GM21526 (cell line): ENCODE measurements around the gene STUB1.

ENCODE experiments used
- ATAC-seq: cut with Tn5 transposase; IDR thresholded peaks from one replicate; pipeline ENCODE4 v1.9.1; 2021; ENCODE audit warnings: moderate library complexity; ENCODE audit not compliant: unreplicated experiment, low FRiP score

The STUB1 gene

GRCh38 chr16:643050-643368 is 37.2 kb upstream of the STUB1 start:
- no peak for ATAC-seq

DNA sequence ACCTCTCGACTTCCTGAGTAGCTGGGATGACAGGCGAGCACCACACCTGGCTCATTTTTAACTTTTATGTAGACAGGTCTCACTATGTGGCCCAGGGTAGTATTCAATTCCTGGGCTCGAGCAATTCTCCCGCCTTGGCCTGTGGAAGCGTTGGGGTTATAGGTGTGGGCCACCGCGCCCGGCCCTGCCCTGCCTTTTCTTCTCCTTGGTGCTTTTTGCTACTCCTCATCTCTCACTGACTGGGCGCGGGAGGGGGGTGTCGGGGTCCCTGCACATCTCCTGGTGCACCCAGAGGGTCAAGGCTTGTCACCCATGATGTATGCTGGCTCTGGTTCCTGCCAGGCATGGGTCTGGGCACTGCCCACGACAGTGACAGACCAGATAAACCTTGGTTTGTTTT is 35.7 kb upstream of the STUB1 start:
- ATAC-seq = no peak

DNA sequence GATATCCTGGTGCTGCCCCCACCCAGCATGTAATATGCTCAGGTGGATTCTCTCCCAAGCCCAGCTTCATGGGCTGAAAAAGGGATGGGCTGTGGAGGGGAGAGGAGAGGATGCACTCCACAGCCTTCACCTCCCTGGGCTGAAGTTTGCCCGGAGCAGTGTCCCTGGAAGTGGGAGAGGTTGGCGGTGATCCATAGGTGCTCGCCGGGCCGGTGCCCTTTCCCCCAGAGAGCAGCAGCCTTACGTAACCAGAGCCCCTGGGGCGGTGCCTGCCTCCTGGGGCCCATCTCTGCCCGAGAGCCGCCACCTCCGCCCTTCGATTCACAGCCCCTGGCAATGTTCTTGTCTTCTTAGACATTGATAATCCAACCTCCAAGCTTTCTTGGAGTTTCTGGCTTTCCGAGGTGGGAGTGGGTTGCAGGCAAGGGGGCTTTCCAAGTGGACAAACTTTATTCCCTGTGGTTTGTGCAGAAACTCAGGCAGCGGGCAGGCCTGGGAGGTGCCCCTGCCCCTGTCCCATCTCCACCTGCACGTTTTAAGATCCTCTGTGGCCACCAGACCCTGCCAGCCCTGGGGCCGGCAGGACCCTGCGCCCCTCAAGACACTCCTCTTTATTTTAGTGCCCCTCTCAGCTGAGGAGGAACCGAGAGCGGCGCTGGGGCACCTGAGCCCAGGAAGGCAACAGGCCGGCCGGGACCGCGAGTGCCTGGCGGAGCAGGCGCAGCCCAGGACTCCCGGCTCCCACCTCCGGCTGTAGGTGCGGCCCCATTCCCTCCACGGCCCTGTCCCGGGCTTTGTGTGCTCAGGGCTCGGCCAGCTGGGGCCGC is 34.1 kb upstream of the STUB1 start:
- no peak for ATAC-seq

- no peak for ATAC-seq
Observed at GRCh38 chr16:646679-647172, 33.5 kb upstream of the STUB1 start.

DNA sequence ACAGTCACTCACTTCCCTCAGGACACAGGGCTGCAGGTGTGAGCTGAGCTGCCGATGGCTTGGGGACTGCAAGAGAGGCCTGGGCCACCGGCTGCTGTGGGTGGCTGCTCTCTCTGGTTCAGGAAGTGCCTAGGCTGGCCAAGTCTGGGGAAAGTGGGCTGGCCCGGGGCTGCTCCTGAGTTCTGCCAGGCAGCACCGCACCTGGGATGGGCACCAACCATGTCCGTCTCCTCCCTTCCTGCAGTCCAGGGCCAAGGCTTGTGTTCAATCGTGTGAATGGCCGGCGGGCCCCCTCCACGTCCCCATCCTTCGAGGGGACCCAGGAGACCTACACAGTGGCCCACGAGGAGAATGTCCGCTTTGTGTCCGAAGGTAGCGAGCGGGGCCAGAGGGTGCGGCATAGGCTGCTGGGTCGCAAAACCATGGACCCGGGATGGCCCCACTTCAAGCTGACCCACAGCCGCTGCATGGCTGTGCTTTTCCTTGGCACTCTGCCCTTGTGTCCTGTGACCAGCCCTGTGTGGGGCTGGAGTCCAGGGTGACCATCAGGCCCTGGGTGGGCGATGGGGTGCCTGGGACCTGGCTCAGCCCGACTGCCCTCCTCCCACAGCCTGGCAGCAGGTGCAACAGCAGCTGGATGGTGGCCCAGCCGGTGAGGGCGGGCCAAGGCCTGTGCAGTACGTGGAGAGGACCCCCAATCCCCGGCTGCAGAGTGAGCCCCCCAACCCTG is 32.9 kb upstream of the STUB1 start:
- ATAC-seq = no peak

DNA sequence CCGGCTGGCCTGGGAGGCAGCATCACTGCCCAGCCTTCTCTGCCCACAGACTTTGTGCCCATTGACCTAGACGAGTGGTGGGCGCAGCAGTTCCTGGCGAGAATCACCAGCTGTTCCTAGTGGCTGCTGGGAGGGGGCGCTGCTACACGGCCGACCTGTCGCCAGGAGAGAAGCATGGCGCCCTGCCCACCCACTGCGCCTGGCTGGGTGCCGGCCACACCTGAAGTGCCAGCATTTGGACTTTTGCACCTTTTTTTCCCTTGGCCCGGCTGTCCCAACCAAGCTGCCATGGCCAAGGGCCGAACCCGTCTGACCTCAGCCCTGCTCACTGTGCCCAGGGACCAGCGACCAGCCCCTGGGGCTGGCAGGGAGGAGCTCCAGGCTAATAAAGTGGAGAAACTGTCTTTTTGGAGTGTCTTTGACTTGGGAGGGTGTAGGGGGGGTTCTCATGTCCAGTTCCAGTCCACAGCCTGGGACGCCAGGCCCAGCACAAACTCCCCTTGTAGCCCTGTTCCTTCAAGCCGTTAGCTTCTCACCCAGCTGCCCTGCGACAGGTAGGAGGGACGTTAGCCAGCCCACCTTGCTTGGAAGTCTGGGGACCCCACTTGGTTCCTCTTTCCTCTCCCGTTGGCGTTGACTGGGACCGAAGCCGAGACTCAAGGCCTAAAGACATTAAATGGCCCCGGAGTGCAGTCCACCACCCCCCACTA is 32.0 kb upstream of the STUB1 start:
- ATAC-seq = no peak

- ATAC-seq = peak; percentile 52
Observed at GRCh38 chr16:648781-649589, 31.2 kb upstream of the STUB1 start, which contains the start of gene WDR90. Gene WDR90 (plus strand): TSS chr16:649365. CDS start chr16:649417, 52 bp downstream.

GRCh38 chr16:649631-650030 is 30.6 kb upstream of the STUB1 start:
- no peak for ATAC-seq

GRCh38 chr16:651844-652243 is 28.4 kb upstream of the STUB1 start:
- ATAC-seq = no peak

GRCh38 chr16:652454-653305 is 27.5 kb upstream of the STUB1 start:
- ATAC-seq = no peak

DNA sequence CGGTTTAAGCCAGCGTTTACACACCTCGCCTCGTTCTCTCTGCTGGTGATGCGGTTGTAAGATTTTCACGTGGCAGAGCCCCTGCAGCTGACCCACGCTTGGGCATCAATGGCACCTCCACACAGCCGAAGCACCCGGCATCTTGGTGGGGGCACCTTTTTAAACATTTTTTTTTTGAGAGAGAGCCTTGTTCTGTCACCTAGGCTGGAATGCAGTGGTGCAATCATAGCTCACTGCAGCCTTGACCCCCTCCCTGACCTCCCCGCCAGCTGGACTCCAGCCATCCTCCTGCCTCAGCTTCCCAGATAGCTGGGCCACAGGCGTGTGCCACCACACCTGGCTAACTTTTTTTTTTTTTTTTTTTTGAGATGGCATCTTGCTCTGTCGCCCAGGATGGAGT is 26.2 kb upstream of the STUB1 start:
- ATAC-seq = no peak

DNA sequence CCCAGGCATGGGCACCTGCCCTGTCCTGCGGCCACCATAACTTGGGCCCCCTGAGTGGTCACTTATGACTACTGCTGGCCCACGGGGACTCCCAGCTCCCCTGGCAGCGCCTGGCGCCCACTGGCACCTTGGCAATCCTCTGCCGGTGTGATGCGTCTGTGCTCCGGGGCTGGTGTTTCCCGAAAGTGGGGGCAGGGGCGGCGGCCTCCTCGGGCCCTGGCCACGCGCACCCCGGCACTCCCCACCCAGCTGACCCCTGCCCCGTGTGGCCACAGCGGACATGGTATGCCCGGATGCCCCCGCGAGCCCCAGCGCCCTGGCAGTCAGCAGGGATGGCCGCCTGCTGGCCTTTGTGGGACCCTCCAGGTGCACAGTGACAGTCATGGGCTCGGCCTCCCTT is 22.7 kb upstream of the STUB1 start:
- ATAC-seq = no peak

GRCh38 chr16:658679-659571 is 21.3 kb upstream of the STUB1 start:
- ATAC-seq = no peak

DNA sequence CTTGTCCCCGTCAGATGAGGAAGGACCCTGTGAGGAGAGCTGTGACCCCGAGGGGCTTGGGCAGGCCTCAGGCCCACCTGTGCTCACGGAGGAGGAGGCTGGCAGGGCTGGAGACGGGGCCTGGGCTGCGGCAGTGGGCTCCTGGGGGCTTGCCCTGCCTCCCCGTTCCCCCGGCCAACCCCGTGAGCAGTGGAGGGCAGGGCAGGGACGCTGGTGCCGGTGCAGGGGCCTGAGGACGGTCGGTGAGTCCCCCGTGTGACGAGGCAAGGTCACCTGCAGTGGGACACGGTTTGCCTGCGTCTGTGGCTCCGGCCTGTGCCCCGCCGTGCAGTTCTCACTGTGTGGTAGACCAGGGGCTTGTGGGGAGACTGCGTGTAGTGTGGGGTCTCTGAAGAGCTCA is 20.6 kb upstream of the STUB1 start:
- ATAC-seq = no peak

DNA sequence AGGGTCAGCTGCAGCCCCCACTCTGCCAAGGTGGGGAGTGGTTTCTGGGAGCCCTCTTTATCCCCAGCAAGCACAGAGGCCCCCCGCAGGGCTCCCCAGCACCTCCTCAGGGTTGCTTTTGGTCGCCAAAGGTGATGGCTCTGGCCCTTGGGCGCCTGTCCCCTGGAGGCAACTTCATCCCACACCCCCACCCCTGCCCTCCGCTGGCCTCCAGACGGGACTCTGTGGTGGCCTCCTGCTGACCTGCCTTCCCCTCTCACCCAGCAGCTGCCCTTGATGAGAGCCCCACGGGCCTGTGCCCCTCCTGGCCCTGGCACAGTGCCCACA is 20.1 kb upstream of the STUB1 start:
- no peak for ATAC-seq

DNA sequence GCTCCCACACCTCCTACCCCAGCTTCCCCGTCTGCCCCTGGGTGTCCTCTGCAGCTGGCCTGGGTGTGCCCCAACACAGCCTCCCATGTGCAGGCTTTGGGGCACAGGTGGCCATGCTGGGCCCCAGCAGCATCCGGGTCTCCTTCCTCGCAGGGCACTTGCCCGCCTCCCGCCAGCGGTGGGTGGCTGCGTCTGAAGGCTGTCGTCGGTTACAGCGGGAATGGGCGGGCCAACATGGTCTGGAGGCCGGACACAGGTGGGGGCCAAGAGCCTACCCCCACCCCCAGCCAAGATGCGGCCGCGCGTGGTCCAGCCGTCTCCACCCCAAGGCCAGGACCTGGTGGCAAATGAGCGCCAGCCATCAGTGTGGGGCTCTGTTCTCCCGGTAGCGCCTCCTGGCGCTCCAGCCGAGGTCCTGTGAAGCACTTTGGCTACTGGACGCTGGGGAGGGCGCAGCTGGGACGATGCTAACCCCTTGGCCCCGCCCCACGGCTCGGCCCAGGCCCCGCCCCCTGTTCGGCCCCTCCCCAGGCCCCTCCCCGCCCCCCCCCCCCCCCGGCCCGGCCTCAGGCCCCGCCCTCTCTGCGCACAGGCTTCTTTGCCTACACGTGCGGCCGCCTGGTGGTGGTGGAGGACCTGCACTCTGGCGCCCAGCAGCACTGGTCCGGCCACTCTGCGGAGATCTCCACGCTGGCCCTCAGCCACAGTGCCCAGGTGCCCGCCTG is 19.6 kb upstream of the STUB1 start:
- peak; percentile 32 for ATAC-seq

DNA sequence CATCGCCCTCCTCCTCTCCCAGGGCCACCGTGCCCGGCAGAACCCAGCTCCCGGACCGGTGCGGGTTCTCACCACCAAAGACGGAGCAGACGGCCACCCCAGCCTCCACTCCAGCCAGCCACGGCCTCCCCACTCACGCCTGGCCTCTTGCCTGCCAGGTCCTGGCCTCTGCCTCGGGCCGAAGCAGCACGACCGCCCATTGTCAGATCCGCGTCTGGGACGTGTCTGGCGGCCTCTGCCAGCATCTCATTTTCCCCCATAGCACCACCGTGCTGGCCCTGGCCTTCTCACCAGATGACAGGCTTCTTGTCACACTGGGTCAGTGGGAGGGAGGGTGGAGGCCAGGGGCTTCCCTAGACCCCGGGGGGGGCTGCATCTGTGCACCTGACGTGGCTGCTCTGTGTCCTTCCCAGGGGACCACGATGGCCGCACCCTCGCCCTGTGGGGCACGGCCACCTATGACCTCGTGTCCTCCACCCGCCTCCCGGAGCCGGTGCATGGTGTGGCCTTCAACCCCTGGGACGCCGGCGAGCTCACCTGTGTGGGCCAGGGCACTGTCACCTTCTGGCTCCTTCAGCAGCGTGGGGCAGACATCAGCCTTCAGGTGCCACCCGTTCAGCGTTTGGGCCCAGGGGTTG is 18.9 kb upstream of the STUB1 start:
- ATAC-seq = no peak

DNA sequence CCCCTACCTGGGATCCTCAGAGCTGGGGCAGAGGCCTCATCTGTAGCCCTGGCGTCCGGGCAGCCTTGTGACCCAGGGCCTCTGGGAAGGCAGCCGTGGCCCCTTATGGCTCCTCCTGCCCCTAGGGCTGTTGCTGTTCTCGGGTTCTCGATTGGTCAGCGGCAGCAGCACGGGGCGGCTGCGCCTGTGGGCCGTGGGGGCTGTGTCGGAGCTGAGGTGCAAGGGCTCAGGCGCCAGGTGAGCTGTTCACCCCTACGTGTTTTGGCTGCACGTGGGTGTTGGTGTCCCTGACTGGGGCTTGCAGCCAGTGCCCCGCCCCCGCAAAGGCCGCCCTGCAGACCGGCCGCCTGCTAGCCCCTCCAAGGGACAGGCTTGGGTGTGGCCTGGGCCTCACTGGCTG is 18.1 kb upstream of the STUB1 start:
- ATAC-seq = no peak
